SIG-M5 treated with dmso at 0.1 percent for 504 hours (cell line): Measurements from ENCODE around the gene ABRACL.
A peak's percentile ranks its signal among the peaks of the same experiment; 100 is the strongest.

Source experiments
- DNase-seq: peaks from one replicate; lab custom pipeline; 2025; ENCODE audit not compliant: unreplicated experiment; lab: John Stamatoyannopoulos, UW

The ABRACL gene

DNA sequence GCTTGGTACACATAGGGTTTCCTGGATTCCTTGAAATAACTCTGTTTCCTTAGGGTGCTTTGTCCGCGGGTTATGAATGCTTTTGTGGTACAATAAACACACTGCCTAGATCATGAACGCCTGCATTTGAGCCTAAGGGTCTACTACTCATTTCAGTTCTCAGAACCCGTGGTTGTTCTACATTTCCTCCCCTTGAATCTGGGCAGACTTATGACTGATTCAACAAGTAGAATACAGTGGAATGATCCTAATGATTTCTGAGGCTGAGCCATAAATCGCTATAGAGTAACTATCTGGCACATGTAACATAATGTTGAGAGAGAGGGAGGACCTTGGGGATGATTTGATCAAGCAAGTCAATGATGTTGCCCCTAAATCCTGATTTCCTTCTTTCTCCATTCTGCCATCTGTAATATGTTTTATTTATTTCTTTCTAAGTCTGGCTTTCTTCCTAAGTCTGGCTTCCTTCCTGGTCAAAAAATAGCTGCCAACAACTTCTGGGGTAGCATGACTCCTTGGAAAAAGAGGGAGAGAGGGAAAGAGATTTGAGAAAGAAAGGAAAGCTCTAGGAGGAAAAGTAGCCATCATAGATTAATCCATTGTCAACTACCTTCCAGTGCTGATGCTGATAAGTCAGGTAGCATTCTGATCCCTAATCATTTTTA, 23.0 kb downstream of the ABRACL start:
- no peak for DNase-seq

DNA sequence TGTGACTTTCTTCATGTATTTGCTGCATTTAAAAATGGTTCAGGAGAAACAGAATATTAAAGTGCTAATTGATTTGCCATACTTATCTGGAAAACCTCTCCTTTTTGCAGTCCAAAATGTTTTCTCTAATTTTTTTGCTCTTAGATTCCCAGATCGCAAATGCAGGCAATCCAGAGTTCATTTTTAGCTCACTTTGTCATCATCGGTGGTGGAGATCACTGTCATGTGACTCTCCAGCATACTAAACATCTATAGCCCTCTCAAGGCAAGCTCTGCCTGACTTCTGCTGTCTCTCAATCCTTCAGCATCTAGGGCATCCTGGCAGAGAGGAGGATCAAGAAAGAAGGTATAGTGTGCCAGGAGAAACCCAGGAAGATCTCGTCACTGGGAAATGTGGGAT, 24.8 kb downstream of the ABRACL start:
- DNase-seq: no peak

DNA sequence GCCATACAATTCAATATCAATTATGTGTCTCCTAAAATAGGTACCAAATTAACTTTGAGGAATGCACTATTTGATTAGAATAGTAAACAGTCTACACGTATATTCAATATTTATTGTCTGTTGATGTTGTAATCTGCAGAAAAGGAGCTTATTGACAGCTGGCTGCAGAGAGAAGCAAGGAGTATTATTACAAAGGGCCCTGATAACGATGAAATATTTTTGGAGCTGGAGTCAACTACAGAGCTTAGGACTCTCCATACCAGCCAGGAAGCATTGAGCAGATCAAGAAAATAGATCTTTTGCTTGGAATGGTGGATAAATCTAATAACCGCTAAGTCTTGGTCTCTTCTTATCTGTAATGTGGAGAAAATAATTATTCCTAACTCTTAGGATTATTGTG, 25.5 kb downstream of the ABRACL start:
- no peak for DNase-seq

DNA sequence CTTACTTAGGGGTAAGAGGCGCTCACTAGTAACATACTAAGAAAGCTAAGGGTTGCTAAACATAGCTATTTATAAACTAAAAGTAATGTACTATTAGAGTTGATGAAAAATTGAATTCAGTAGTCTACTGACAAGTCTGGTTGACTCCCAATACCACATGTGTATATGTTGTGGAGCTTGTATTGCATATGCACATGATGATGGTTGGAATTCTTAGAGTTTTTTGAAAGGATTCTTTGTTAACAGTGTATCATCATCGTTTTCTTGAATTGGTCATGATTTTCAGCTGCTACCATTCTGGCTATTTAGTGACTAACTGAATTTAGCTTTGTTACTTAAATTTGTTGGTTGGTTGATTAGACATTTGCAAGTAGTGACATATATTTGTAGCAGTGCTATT, 27.2 kb downstream of the ABRACL start:
- DNase-seq: no peak

GRCh38 chr6:139058029-139058428, 29.5 kb downstream of the ABRACL start:
- DNase-seq: no peak

DNA sequence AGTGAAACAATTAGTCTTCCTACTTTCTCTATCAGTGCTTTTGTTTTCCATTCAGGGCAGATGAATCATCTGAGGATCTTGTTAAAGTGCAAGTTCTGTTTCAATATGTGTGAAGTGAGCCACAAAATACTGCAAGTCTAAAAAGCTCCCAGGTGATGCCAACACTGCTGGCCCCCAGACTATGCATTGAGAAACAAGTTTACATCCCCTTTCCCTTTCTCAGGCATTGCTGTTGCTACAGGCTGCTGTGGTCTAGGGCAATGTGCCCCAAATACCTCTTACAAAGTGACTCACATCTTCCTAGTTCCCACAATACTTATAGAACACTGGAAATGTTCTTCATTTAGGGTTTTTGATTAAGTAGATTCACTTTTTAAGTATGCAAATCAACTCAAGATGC, 31.8 kb downstream of the ABRACL start:
- DNase-seq: peak; percentile 70

GRCh38 chr6:139062932-139063646, 34.5 kb downstream of the ABRACL start:
- DNase-seq: no peak

- DNase-seq: no peak
These were observed 36.6 kb downstream of the ABRACL start for GRCh38 chr6:139064981-139065665.

DNA sequence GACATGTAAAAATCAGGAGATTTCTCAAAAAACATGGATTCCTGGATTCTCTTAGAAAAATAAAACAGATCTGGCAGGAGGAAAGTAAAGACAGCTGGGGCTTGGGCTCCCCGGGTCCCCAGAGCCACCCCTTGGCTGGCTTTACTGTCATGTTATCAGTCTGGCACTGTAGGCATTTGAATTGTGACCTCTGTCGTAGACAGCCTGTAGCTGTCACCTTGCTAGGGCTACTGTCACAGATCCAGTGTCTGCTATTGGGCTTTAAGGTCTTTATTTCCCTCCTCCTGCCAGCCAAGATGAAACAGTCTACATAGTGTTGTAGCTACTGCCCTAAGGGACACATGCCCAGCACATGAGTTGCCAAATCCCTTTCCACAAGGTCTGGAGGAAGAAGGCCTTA, 37.5 kb downstream of the ABRACL start:
- DNase-seq: no peak

DNA sequence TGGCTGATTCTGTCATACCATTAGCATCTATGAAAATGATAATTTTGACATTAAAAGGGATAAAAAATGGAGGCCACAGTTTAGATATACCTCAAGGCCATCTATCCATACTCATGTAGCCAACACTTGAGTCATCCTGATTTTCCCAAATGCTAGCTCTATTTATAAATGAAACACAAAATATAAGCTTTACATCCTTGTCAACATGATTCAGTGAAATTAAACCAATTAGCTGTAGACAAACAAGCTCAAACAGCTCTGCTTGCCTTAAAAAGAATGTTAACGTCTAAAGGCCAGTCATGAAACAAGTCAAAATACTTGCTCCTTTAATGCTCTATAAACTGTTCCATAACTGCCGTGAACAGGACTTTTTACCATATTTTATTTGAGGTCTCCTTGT, 40.3 kb downstream of the ABRACL start:
- no peak for DNase-seq

GRCh38 chr6:139073118-139073517, 44.6 kb downstream of the ABRACL start:
- DNase-seq: no peak

- no peak for DNase-seq
These were observed 50.5 kb downstream of the ABRACL start for GRCh38 chr6:139079018-139079417.

- DNase-seq: no peak
These were observed 51.8 kb downstream of the ABRACL start for GRCh38 chr6:139080255-139080920.

DNA sequence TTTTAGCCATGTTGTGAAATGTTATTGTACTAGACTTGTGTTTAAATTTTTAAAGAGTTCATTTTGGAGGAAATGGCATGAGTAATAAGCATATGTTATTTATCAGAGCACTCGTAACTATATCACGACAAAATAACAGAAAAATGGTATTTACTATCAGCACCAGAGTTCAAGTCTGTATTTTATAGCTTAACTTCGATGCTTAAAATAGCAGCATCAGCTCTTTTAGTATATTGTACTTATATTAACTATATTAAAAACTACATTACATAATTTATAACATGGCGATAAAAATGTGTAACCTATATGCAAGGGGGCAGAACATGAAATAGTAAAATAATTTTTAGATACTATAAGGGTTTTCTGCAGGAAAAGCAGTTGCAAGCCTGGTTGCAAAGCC, 52.9 kb downstream of the ABRACL start:
- DNase-seq: no peak

- DNase-seq: no peak
These were observed 53.8 kb downstream of the ABRACL start for GRCh38 chr6:139082370-139082769.

DNA sequence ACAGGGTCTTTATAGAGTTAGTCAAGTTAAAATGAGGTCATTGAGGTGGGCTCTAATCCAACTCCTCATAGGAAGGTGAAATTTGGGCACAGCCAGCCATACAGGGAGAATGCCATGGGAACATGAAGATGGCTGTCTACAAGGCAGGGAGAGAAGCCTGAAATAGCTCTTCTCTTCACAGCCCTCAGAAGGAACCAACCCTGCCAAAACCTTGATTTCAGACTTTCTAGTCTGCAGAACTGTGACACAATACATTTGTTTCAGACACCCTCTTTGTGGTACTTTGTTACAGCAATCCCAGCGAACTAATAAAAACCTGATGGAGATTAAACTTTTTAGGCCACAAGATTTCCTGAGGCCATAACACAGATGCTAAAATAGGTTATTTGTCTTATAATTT, 63.3 kb downstream of the ABRACL start:
- DNase-seq: no peak
